CD4-positive, alpha-beta T cell treated with Interleukin-15 for 1 hour (primary cell): ENCODE results near the gene A1BG.
A peak's percentile ranks its signal among the peaks of the same experiment; 100 is the strongest.
"Not testable (repeated sequence)": the region's sequence is repeated elsewhere in the genome, so short reads cannot be mapped to it uniquely, and the experiment has no call there.

Source experiments
- DNase-seq: peaks from one replicate; pipeline ENCODE4 v3.0.0-alpha.2; 2020

A1BG gene

DNA sequence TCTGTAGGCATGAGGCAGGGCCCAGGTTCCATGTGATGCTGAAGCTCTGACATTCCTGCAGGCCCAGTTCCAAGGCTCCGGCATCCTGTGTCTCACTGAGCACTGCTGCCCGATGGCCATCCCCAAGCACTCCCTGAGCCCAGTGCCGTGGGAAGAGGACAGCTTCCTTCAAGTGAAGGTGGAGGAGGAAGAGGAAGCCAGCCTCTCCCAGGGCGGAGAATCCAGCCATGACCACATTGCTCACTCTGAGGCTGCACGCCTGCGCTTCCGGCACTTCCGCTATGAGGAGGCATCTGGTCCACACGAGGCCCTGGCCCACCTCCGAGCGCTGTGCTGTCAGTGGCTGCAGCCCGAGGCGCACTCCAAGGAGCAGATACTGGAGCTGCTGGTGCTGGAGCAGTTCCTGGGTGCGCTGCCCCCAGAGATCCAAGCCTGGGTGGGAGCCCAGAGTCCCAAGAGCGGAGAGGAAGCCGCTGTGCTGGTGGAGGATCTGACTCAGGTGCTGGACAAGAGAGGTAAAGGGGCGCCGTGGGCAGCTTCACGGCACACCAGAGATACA is 18.5 kb downstream of the A1BG start:
- DNase-seq: no peak

DNA sequence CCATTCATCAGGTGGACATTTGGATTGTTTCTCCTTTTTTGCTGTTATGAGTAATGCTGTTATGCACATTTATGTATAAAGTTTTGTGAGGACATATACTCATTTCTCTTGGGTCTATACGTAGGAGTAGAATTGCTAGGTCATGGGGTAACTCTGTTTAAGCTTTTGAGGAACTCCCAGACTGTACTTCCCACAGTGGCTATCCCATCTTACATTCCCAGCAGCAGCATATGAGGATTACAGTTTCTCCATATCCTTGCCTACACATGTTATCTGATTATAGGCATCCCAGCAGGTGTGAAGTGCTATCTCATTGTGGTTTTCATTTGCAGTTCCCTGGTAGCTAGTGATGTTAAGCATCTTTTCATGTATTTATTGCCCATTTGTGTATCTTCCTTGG is 20.6 kb downstream of the A1BG start:
- no peak for DNase-seq

DNA sequence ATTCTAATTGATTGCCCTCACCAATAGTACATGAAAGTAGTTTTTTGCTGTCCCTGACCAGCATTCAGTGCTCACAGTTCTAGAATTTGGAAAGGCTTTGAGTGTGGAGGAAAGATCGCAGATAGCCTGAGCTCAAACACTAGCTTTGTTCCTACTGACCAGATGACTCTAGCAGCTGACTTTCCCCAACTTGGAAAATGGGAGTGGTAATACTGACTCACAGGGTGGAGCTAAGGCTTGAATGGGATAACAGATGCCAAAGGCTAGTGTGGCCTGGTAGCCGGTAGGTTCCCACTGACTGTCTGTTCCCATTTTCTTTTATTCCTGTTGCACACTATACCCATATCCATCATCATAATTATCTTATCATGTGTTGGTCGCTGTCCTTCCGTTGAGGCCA is 22.8 kb downstream of the A1BG start:
- DNase-seq: no peak

DNA sequence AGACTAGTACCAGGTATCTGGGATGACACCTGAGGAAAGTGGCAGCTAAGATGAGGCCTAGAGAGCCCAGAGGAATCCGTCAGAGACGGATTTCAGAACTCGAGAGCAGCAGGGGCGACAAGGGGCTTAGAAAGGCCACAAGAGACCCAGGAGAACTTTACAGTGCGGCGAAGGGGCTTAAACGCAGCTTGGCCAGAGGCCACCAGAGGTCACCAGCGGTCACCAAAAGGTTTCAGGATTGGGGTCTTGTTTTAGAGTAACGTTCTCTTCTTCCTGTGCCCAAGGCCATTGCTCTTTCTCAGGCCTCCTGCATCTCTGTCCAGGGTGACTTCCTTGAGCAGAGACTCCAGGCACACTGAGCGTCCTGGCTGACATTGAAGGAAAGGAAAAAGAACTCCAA is 24.3 kb downstream of the A1BG start:
- DNase-seq: no peak

DNA sequence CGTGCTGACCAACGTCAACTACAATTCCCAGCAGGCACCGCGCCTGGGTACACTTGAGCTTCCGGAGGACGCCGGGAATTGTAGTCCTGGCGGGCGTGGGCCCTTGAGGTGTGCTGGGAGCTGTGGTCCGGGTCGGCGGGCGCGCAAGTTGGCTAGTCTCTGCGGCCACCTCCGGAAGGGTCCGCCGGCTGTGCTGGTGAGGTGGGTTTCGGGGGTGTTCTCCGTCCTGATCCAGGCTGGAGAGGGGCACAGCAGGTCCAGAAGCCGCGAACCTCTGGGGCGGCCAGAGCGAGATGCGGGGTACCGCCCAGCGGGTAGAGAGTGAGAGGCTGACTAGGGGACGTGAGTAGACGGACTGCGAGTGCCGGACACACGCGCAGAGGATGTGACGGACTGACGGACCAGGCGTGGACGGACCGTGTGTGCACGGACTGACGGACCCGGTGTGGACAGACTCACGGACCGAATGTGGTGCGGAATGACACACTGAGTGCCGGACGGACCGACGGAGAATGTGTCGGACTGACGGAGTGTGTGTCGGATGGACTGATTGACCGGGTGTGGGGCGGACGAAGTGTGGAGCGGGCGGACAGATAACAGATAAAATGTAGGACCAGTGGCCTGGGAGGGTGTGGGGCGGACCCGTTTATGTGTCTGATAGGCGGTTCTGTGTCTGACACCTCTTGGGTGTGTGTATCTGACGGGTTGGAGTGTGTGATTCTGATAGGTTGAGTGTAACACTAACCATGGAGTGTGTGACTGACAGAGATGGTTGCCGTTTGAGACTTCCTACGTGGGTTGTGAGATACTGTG is 26.2 kb downstream of the A1BG start, which contains the start of gene ZSCAN22:
Gene ZSCAN22, plus strand, starts transcription at position 81 of the 813 bp plus-strand sequence. CDS start 7,809 bp downstream, outside the sequence.
- DNase-seq: peak; percentile 90

DNA sequence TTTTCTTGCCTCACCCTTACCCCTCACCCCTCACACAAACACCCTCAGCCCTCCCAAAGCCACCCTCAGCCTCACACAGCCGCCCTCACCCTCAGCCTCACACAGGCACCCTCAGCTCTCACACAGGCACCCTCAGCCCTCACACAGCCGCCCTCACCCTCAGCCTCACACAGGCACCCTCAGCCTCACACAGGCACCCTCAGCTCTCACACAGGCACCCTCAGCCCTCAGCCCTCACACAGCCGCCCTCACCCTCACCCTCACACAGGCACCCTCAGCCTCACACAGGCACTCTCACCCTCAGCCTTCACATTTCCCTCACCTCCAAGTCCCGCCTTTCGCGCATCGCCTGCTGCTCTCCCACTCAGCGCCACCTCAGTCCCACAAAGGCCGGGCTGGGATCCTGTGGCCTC is 26.8 kb downstream of the A1BG start:
- DNase-seq: no peak

DNA sequence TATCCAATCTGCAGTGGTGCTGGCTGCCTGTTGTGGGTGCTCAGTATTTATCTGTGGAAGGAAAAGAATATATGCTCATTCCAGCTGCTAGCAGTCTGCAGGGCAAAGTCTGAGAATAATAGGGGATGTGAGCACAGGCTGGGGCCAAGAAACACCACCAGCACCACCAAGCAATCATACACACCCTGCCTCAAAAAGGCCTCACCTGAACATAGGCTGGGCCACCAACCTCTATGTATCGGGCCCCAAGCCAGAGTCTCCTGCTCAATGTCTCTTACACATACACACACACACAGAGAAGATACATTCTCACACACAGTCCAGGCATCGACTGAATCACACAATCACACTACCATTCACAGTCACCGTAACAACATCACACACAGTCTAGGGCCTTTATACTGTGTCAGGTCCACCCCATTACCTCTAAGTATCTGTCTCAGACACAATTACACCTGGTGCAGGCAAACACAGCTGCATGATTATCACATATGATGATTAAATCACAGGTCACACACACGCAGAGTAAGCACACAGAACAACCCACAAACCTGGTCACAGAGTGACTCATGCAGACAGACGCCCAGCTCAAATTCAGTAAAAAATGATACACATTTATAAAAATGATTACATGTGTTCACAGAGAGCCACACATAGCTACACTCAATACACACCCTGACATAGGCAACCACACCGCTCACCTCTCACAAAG is 27.8 kb downstream of the A1BG start:
- no peak for DNase-seq

DNA sequence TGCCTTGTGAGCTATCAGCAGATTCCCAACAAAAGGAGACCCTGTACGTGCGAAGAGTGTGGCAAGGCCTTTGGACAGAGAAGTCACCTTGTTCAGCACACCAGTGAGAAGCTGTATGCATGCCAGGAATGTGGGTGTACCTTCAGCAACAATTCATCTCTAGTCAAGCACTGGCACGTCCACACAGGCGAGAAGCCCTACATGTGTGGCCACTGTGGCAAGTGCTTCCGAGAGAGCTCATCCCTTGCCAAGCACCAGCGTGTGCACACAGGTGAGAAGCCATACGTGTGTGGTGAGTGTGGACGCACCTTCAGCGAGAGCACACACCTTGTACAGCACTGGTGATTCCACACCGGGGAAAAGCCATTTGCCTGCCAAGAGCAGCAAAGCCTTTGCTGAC is 34.1 kb downstream of the A1BG start:
- no peak for DNase-seq

DNA sequence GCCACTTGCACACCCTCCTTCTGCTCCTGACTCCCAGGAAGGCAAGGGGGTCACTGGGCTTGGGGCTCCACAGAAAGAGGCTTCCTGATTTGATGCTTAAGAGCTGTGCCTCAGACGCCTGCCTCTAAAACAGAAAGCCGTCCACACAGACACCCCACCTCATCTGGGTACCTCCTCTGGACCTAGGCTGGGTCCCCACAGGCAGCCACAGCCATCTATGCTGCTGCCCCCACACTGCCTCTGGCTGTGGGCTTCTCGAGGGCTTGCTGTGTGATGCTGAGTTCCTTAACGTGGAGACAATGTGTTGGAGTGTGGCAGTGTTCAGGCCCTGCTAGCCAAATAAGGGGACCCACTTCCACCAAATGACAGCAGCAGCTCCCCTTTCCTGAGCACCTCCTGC is 35.0 kb downstream of the A1BG start:
- no peak for DNase-seq

DNA sequence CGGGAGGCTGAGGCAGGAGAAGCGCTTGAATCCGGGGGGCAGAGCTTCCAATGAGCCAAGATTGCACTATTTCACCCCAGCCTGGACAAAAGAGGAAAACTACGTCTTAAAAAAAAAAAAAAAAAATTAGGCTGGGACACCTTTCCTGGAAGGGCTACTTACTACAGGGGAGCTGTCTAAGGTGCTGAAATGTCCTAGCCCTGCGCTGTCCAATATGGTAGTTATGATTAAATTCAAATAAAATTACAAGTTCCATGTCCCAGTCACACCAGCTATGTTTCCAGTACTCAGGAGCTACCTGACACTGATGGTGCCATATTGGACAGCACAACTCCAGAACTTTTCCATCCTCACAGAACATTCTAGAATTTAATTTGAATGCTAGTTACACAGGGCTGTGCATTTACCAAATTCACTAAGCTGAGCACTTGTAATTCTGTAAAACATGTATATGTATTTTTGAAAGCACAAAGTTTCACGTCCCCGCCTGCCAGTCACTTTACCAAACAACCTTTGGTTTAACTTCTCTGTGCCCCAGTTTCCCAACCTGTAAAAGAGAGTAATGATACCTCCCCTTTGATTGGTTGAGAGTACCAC is 35.7 kb downstream of the A1BG start:
- DNase-seq: no peak

DNA sequence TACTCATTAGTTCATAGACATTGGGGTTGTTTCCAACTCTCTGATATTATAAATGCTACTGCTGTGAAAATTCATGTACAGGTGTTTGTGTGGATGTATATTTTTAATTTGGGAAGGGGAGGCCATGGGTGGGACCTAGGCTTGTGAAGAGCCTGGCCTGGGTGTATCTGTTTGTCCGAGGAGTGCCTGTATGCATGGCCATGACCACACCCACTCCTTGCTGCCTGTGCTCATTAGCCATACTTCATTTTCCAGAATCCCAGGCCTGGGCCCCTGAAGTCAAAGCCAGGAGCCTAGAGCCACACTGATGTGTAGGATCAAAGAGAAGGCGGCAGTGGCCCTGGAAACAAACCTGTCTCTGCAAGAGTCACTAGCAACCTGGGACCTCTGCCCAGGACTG is 37.7 kb downstream of the A1BG start:
- DNase-seq: no peak

DNA sequence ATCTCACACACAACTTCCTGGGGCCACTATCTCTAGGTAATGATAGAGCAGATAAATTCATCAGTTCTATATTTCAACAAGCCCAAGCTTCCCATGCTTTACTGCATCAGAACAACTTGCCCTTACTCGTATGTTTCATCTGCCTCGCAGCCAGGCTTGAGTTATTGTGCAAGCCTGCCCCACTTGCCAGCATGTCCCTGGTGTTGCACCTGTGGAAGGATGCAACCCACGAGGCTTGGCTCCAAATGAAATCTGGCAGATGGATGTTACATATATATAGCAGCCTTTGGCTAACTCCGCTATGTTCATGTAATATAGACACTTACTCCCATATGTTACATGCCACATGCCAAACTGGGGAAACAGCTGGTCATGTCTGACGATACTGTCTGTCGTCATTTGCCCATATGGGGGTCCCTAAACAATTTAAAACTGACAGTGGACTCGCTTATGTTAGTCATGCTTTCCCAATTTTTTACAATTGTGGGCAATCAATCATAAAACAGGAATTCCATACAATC is 41.9 kb downstream of the A1BG start:
- DNase-seq: no peak

DNA sequence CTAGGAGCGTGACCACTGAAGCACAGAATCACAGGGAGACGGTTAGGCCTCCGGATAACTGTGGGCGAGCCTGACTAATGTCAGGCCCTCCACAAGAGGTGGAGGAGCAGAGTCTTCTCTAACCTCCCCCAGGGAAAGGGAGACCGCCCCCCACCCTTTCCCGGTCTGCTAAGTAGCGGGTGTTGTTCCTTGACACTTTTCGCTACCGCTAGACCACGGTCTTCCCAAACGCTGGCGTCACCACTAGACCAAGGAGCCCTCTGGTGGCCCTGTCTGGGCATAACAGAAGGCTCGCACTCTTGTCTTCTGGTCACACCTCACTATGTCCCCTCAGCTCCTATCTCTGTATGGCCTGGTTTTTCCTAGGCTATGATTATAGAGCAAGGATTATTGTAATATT is 42.6 kb downstream of the A1BG start:
- DNase-seq: not testable (repeated sequence)

DNA sequence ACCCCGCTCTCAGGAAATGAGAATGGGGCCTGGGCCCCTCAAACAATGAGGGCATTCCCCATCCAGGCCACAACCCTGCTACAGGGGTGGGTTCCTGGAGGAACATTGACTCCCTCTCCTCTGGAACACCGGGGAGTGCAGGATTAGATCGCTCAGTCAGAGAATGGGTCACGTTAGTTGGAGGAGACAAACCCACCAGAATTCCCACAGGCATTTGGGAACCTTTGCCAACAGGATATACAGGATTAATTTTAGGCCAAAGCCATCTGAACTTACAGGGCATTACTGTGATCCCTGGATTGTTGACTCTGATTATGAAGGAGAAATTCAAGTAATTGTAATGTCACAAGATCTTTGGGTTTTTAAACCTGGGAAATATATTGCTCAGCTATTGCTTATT is 45.6 kb downstream of the A1BG start:
- DNase-seq: no peak

DNA sequence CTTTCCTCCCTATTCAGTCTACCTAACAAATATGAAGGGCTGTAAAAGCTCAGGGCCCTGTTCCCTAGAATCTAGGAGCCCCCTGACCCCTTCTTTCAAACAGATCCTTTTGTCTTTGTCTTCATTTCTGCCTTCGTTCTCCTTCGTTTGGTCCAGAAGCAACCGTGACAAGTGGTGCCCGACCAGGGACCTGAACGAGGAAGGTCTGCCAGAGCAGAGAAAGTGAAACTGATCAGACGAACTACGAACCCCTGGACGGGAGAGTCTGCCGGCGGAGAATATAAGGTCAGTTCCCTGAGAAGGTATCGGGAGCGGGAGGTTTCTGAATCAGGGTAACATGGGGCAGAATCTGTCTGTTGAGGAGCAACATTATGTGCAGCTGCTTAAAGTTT is 47.4 kb downstream of the A1BG start:
- DNase-seq: no peak

DNA sequence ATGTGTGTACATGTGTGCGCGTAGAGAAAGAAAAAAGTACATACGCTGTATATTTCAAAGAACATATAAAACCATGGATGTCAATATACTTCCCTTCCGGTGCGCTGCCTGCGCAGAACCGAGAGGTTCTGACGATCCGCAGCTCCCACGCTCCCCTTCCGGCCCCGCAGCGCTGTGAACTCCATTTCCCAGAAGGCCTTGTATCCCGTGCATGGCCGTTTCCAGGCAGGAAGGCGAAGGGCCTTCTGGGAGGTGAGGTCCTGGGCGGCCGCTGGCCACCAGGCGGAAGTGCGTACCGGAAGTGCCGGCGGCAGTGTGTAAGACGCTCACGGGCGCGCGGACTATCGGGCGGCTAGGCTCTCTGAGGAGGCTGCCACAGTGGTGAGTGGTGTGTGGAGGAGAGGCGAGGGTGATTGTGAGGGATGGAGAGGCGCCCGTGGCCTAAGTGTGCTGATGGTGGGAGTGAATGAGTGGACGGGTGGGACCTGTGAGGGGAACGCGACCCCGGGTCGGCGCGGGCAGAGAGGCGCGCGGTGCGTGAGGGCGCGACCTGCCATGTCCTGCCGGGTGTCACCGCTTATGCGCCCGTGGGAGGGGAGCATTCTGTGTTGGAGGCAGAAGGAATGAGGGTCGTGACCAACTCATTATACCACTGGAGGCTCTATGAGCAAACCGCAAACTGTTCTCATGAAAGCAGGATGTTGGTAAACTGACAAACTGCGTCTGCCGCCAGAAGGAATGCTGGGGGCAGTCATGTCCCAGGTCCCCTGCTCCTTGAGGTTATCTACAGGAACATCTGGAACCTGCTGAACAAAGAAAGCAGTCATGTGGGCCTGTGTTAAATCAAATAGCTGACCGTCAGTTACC is 48.0 kb downstream of the A1BG start, which contains the start of gene ERVK3-1:
Gene ERVK3-1, plus strand, starts transcription at position 313 of the 867 bp plus-strand sequence. CDS start 6,792 bp downstream, outside the sequence.
- peak; percentile 97 for DNase-seq

DNA sequence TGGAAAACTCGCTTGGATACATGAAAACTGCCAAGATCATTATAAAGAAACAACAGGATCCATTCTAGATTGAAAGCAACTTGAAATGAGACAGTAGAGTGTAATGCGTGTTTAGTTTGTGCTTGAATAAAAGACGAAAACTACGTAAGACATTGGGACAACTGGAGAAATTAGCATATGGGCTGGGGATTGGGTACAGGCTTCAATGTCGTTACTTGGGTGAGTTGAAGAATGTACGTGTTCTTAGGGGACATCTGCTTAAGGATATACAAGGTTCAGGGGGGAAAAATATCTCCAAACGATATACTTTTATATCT is 48.6 kb downstream of the A1BG start:
- DNase-seq: no peak

DNA sequence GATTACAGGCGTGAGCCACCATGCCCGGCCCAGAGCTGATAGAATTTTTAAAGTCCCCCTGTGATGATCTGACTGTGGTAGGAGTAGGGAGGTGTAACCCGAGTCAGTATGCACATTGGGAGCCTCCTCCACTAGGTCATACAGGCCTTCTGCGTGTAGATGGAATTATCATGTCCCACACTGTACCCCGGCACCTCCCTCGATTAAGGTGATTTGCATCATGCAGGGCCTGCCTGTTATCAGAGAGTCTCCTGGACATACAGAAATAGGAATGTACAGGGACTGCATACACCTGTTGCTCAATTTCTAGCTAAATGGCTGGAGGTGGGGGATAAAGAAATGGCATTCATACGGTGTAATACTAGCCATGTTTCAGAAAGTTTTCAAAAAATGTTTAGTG is 49.0 kb downstream of the A1BG start:
- no peak for DNase-seq

DNA sequence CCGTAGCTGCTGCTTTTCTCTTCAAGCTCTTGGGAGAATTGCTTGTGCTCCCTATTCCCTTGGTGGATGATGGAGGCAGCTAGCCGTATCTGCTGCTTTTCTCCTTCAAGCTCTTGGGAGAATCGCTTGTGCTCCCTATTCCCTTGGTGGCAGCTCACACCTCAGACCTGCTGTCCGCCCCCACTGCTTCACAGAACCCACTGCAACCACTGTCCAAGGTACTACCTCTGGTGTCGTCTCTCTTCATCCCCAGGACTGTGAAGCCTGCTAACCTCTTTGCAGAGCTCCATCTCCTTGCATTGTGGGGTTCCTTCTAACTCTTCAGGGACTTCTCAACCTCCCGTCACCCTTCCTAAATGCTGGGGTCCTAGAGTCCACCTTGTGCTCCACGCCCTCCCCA is 52.7 kb downstream of the A1BG start:
- DNase-seq: no peak

DNA sequence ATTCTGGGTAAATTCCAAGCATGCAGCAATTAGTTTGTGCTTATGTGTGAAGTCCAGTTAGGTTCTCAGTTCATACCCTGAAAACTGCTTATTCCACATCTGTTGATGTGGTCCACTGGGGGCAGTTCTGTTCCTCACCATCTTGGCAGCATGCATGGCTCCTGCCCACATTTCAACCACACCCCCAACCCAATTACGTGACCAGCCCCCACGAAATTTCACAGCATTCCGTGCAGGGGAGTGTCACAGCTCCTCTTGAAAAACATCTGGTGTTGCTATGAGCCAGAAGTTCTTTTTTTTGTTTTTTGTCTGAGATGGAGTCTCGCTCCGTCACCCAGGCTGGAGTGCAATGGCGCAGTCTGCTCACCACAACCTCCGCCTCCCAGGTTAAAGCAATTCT is 57.2 kb downstream of the A1BG start:
- no peak for DNase-seq
